Neural cell (in vitro differentiated cells): ENCODE data around the gene AHNAK2.
"Not testable (repeated sequence)": the region's sequence is repeated elsewhere in the genome, so short reads cannot be mapped to it uniquely, and the experiment has no call there.

Experiments
- CTCF ChIP-seq: fragments of 450-650 bp; IDR thresholded peaks from 2 replicates; pipeline ENCODE4 v1.5.1; 2014; ENCODE audit warnings: antibody characterized with exemption, mild to moderate bottlenecking, moderate library complexity; ENCODE audit not compliant: poor library complexity, severe bottlenecking
- REST ChIP-seq: IDR thresholded peaks from 2 replicates; pipeline ENCODE4 v1.6.1; 2012; ENCODE audit warnings: borderline replicate concordance

GRCh38 chr14:104947881-104948735 lies 30.1 kb downstream of the AHNAK2 start:
- not testable (repeated sequence) for TF ChIP-seq CTCF, REST
